ENCODE data around the gene ATRAID.

The ATRAID gene

GRCh38 chr2:27237341-27237945 lies 25.6 kb downstream of the ATRAID start:
- peaks cover 88% of the 10 kb centered on the region for H3K36me3 ChIP-seq (ENCODE audit: control insufficient read depth, insufficient read depth, low read length)

GRCh38 chr2:27238976-27239375 lies 27.1 kb downstream of the ATRAID start:
- 95 to 98% methylated on average over 8 of the region's 8 CpGs for WGBS, 2 experiments
- H3K27me3 ChIP-seq (ENCODE audit: control insufficient read depth, insufficient read depth, low read length, poor library complexity, severe bottlenecking): no peaks in the 10 kb centered on the region
- H3K4me1 ChIP-seq (ENCODE audit: control insufficient read depth, insufficient read depth, low read length): no peaks in the 10 kb centered on the region
- no peaks in the 10 kb centered on the region for H3K9me3 ChIP-seq (ENCODE audit: control insufficient read depth, low read length)
- H3K4me3 ChIP-seq (ENCODE audit: insufficient read depth, low read depth, low read length): no peak overlapping the region
- peaks cover 87% of the 10 kb centered on the region for H3K36me3 ChIP-seq (ENCODE audit: control insufficient read depth, insufficient read depth, low read length)
- H3K27ac ChIP-seq (ENCODE audit: insufficient read depth, low read depth, low read length, poor library complexity, severe bottlenecking): no peak overlapping the region

More at GRCh38 chr2:27237341-27237945, 25.6 kb downstream of the ATRAID start:
- no peaks in the 10 kb centered on the region for H3K4me1 ChIP-seq (ENCODE audit: control insufficient read depth, insufficient read depth, low read length)
- no peak overlapping the region for H3K4me3 ChIP-seq (ENCODE audit: insufficient read depth, low read depth, low read length)
- 96% methylated on average over 15 of the region's 15 CpGs for WGBS, 2 experiments
- H3K27me3 ChIP-seq (ENCODE audit: control insufficient read depth, insufficient read depth, low read length, poor library complexity, severe bottlenecking): no peaks in the 10 kb centered on the region
- no peaks in the 10 kb centered on the region for H3K9me3 ChIP-seq (ENCODE audit: control insufficient read depth, low read length)
- no peak overlapping the region for H3K27ac ChIP-seq (ENCODE audit: insufficient read depth, low read depth, low read length, poor library complexity, severe bottlenecking)

- 95 to 97% methylated on average over 9 of the region's 9 CpGs for WGBS, 2 experiments
- no peaks in the 10 kb centered on the region for H3K4me1 ChIP-seq (ENCODE audit: control insufficient read depth, insufficient read depth, low read length)
- H3K4me3 ChIP-seq (ENCODE audit: insufficient read depth, low read depth, low read length): no peak overlapping the region
- no peak overlapping the region for H3K27ac ChIP-seq (ENCODE audit: insufficient read depth, low read depth, low read length, poor library complexity, severe bottlenecking)
- no peaks in the 10 kb centered on the region for H3K27me3 ChIP-seq (ENCODE audit: control insufficient read depth, insufficient read depth, low read length, poor library complexity, severe bottlenecking)
- H3K9me3 ChIP-seq (ENCODE audit: control insufficient read depth, low read length): no peaks in the 10 kb centered on the region
- peaks cover 79% of the 10 kb centered on the region for H3K36me3 ChIP-seq (ENCODE audit: control insufficient read depth, insufficient read depth, low read length)
These were observed 28.6 kb downstream of the ATRAID start for GRCh38 chr2:27240406-27240805.

GRCh38 chr2:27241761-27242613 lies 30.1 kb downstream of the ATRAID start:
- peaks cover 66% of the 10 kb centered on the region for H3K36me3 ChIP-seq (ENCODE audit: control insufficient read depth, insufficient read depth, low read length)
- no peak overlapping the region for H3K4me3 ChIP-seq (ENCODE audit: insufficient read depth, low read depth, low read length)
- 95 to 96% methylated on average over 24 of the region's 24 CpGs for WGBS, 2 experiments
- no peak overlapping the region for H3K27ac ChIP-seq (ENCODE audit: insufficient read depth, low read depth, low read length, poor library complexity, severe bottlenecking)
- H3K4me1 ChIP-seq (ENCODE audit: control insufficient read depth, insufficient read depth, low read length): no peaks in the 10 kb centered on the region
- no peaks in the 10 kb centered on the region for H3K9me3 ChIP-seq (ENCODE audit: control insufficient read depth, low read length)
- no peaks in the 10 kb centered on the region for H3K27me3 ChIP-seq (ENCODE audit: control insufficient read depth, insufficient read depth, low read length, poor library complexity, severe bottlenecking)

GRCh38 chr2:27242614-27242951 lies 30.7 kb downstream of the ATRAID start:
- H3K27ac ChIP-seq (ENCODE audit: insufficient read depth, low read depth, low read length, poor library complexity, severe bottlenecking): no peak overlapping the region
- H3K4me3 ChIP-seq (ENCODE audit: insufficient read depth, low read depth, low read length): no peak overlapping the region
- no peaks in the 10 kb centered on the region for H3K4me1 ChIP-seq (ENCODE audit: control insufficient read depth, insufficient read depth, low read length)
- H3K9me3 ChIP-seq (ENCODE audit: control insufficient read depth, low read length): no peaks in the 10 kb centered on the region
- H3K36me3 ChIP-seq (ENCODE audit: control insufficient read depth, insufficient read depth, low read length): peaks cover 60% of the 10 kb centered on the region
- no peaks in the 10 kb centered on the region for H3K27me3 ChIP-seq (ENCODE audit: control insufficient read depth, insufficient read depth, low read length, poor library complexity, severe bottlenecking)
- WGBS, 2 experiments: 96 to 97% methylated on average over 16 of the region's 16 CpGs

GRCh38 chr2:27243391-27244130 lies 31.7 kb downstream of the ATRAID start:
- peaks cover 54% of the 10 kb centered on the region for H3K36me3 ChIP-seq (ENCODE audit: control insufficient read depth, insufficient read depth, low read length)

GRCh38 chr2:27245116-27245515 lies 33.3 kb downstream of the ATRAID start:
- peaks cover 42% of the 10 kb centered on the region for H3K36me3 ChIP-seq (ENCODE audit: control insufficient read depth, insufficient read depth, low read length)

More at GRCh38 chr2:27243391-27244130, 31.7 kb downstream of the ATRAID start:
- Histone ChIP-seq H3K4me3 (ENCODE audit: insufficient read depth, low read depth, low read length) (no peak overlapping the region), H3K27ac (ENCODE audit: insufficient read depth, low read depth, low read length, poor library complexity, severe bottlenecking) (no peak overlapping the region), H3K27me3 (ENCODE audit: control insufficient read depth, insufficient read depth, low read length, poor library complexity, severe bottlenecking) (no peaks in the 10 kb centered on the region), H3K9me3 (ENCODE audit: control insufficient read depth, low read length) (no peaks in the 10 kb centered on the region), H3K4me1 (ENCODE audit: control insufficient read depth, insufficient read depth, low read length) (no peaks in the 10 kb centered on the region)
- WGBS, 2 experiments: 92 to 94% methylated on average over 19 of the region's 19 CpGs

GRCh38 chr2:27245626-27246025 lies 33.8 kb downstream of the ATRAID start:
- H3K4me1 ChIP-seq (ENCODE audit: control insufficient read depth, insufficient read depth, low read length): no peaks in the 10 kb centered on the region
- H3K36me3 ChIP-seq (ENCODE audit: control insufficient read depth, insufficient read depth, low read length): peaks cover 37% of the 10 kb centered on the region
- H3K9me3 ChIP-seq (ENCODE audit: control insufficient read depth, low read length): no peaks in the 10 kb centered on the region
- peaks cover 2% of the 10 kb centered on the region for H3K27me3 ChIP-seq (ENCODE audit: control insufficient read depth, insufficient read depth, low read length, poor library complexity, severe bottlenecking)
- H3K27ac ChIP-seq (ENCODE audit: insufficient read depth, low read depth, low read length, poor library complexity, severe bottlenecking): no peak overlapping the region
- H3K4me3 ChIP-seq (ENCODE audit: insufficient read depth, low read depth, low read length): no peak overlapping the region
- WGBS, 2 experiments: 93 to 97% methylated on average over 4 of the region's 4 CpGs

More at GRCh38 chr2:27245116-27245515, 33.3 kb downstream of the ATRAID start:
- whole genome bisulfite sequencing, 2 experiments: 91 to 94% methylated on average over 9 to 10 of the region's 10 CpGs
- Histone ChIP-seq H3K27me3 (ENCODE audit: control insufficient read depth, insufficient read depth, low read length, poor library complexity, severe bottlenecking) (no peaks in the 10 kb centered on the region), H3K27ac (ENCODE audit: insufficient read depth, low read depth, low read length, poor library complexity, severe bottlenecking) (no peak overlapping the region), H3K9me3 (ENCODE audit: control insufficient read depth, low read length) (no peaks in the 10 kb centered on the region), H3K4me1 (ENCODE audit: control insufficient read depth, insufficient read depth, low read length) (no peaks in the 10 kb centered on the region), H3K4me3 (ENCODE audit: insufficient read depth, low read depth, low read length) (no peak overlapping the region)

- no peaks in the 10 kb centered on the region for H3K4me1 ChIP-seq (ENCODE audit: control insufficient read depth, insufficient read depth, low read length)
- peaks cover 16% of the 10 kb centered on the region for H3K36me3 ChIP-seq (ENCODE audit: control insufficient read depth, insufficient read depth, low read length)
- peaks cover 12% of the 10 kb centered on the region for H3K27me3 ChIP-seq (ENCODE audit: control insufficient read depth, insufficient read depth, low read length, poor library complexity, severe bottlenecking)
- WGBS, 2 experiments: 69 to 72% methylated on average over 4 of the region's 4 CpGs
- no peaks in the 10 kb centered on the region for H3K9me3 ChIP-seq (ENCODE audit: control insufficient read depth, low read length)
- H3K4me3 ChIP-seq (ENCODE audit: insufficient read depth, low read depth, low read length): no peak overlapping the region
- H3K27ac ChIP-seq (ENCODE audit: insufficient read depth, low read depth, low read length, poor library complexity, severe bottlenecking): no peak overlapping the region
These were observed 36.1 kb downstream of the ATRAID start for GRCh38 chr2:27247893-27248292.
